GM23248 (cell line): ENCODE results near the gene ZNF555.
"Not testable (repeated sequence)": the region's sequence is repeated elsewhere in the genome, so short reads cannot be mapped to it uniquely, and the experiment has no call there.

Experiments
- EZH2 ChIP-seq: fragments of 200-600 bp; sonication (generic); IDR thresholded peaks from 2 replicates; pipeline ENCODE4 v1.6.1; 2018; ENCODE audit warnings: antibody characterized with exemption, mild to moderate bottlenecking; ENCODE audit not compliant: insufficient read depth, poor library complexity, severe bottlenecking
- EZH2phosphoT487 ChIP-seq: fragments of 200-600 bp; sonication (generic); IDR thresholded peaks from 2 replicates; pipeline ENCODE4 v1.6.1; 2018; ENCODE audit warnings: antibody characterized with exemption, moderate library complexity, mild to moderate bottlenecking, low read depth; ENCODE audit not compliant: insufficient read depth

DNA sequence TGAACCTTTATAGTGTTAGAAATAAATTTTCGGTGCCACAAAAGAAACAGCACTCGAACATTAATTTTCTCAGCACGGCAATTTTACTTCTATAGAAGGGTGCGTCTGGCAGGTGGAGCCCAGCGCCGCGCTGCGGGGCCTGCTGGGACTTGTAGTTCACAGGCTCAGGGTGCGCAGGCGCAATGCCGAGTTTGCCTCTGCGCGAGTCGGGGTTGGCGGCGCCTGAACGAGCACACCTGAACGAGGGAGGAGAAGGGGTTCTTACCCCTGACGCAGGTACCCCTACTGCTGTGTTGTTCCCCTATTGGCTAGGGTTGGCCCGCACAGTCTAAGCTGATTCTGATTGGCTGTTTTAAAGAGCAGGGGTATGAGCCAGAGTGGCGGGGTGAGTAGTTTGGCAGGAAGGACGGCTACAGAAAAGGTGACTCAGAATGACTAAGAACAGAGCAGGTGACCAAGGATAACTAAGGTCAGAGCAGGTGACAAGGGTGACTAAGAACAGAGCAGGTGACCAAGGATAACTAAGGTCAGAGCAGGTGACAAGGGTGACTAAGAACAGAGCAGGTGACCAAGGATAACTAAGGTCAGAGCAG is 23.9 kb upstream of the ZNF555 start:
- not testable (repeated sequence) for TF ChIP-seq EZH2, EZH2phosphoT487
